HG03342 (cell line): ENCODE data around the gene SIK1.

Source experiments
- ATAC-seq: cut with Tn5 transposase; IDR thresholded peaks from one replicate; pipeline ENCODE4 v1.9.1; 2021; ENCODE audit warnings: mild to moderate bottlenecking, moderate library complexity; ENCODE audit not compliant: unreplicated experiment

The SIK1 gene

DNA sequence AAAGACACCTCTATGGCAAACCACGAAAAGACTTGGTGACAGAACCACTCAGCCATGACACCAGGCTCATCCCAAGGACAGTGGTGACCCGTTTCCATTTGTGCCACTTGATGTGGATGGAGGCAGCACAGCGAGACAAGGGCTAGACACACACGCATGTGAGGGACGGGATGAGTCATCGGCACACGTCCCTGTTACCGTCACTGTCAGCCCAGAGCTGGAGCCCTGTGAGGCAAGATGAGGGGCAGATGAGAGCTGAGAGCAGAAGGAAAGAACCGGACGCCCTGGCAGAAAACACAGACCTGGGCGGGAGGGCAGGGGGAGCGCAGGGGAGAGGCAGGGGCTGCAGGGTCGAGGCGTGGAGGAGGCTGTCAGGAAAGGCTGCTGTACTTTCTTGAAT lies 57.8 kb downstream of the SIK1 start:
- ATAC-seq, result no peak

DNA sequence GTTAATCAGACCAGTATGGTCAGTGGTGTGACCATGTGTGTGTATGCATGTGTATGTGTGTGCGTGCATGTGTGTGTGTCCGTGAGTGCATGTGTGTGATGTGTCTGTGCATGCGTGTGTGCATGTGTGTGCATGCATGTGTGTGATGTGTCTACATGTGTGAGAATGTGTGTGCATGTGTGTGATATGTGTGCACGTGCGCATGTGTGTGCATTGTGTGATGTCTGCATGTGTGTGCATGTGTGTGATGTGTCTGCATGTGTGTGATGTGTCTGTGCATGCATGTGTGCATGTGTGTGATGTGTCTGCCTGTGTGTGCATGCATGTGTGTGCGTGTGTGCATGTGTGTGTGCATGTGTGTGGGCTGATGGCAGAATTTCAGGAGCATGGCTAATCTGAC lies 58.2 kb downstream of the SIK1 start:
- ATAC-seq, result no peak

DNA sequence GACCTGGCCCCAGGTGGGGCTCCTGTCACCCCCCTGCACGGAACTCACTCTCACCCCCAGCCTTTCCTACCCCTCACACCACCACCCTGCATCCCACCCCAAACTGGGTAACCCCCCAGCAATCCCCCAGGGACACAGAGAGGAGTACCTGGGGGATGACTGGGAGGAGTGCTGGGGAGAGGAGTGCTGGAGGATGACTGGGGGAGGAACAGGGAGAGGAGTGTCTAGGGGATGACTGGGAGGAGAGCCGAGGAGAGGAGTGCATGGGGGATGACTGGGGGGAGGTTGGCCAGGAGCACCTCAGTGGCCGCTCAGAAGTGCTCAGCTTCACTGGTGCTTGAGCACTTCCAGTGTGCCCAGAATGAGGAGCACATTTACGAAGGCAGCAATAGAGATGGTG lies 59.1 kb downstream of the SIK1 start:
- no peak for ATAC-seq

DNA sequence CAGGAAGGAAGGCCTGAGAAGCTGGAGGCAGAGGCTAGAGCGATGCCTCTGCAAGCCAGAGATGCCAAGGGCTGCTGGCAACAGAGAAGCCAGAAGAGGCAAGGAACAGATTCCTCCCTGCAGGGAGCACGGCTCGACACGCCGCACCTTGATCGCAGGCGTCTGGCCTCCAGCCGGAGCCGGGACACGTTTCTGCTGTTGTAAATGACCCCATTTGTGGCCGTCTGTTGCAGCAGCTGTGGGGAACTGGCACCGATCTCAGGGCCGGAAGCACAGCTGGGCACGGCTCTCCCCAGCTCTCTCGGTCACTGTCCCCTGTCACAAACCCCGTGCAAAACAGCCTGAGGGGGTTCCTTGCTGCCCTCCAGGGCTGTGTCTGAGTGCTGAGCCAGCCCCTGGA lies 59.6 kb downstream of the SIK1 start:
- no peak for ATAC-seq

DNA sequence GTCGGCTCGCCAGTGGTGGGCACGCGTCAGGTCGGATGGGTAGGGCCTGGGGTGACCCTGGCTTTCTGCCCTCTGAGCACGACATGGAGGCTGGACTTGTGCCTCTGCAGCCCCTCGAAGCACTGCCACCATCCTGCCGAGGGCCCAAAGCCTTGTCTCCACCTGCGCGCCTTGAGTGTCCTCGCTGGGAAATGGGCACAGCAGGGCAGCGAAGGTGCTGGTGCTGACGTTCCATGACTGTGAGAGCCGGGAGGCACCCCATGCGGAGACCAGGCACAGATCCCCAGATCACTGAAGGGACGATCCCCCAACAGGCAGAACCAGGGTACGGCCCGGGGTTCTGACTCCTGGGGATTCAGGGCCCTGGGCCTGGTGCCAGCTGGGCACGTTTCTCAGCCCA lies 60.3 kb downstream of the SIK1 start:
- ATAC-seq, result no peak

DNA sequence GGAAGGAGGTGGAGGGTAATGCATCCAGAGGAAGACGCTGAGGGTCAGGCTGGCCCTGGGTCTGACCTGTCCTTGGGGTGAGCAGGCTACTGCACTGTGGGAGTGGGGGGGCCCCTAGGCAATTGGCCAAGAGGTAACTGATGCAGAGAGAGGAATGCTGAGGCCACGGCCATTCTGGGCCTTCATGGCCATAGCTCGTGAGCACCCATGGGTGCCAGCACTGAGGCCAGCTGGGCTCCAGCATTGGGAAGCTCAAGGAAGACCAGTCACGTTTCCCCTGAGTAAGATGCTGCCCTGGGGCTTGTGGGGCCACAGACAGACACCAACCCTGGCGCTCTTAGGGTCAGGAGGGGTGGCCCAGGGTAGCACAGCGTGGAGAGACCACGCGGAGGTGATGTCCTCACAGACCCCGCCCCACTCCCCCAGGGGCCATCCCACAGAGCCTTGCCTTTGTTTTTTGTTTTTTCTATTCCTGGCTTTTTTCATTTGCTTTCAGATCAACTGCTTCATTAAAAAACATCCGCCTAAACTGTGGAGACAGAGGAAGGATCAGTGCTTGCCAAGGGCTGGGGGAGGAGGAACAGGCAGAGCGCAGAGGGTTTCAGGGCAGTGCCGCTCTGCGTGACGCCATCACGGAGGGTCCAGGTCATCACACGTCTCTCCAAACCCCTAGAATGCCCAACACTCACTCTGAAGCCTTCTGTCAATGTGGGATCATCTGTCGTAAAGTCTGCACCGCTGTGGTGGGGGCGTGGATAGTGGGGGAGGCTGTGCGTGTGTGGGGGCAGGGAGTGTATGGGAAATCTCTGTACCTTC lies 61.1 kb downstream of the SIK1 start:
- no peak for ATAC-seq

DNA sequence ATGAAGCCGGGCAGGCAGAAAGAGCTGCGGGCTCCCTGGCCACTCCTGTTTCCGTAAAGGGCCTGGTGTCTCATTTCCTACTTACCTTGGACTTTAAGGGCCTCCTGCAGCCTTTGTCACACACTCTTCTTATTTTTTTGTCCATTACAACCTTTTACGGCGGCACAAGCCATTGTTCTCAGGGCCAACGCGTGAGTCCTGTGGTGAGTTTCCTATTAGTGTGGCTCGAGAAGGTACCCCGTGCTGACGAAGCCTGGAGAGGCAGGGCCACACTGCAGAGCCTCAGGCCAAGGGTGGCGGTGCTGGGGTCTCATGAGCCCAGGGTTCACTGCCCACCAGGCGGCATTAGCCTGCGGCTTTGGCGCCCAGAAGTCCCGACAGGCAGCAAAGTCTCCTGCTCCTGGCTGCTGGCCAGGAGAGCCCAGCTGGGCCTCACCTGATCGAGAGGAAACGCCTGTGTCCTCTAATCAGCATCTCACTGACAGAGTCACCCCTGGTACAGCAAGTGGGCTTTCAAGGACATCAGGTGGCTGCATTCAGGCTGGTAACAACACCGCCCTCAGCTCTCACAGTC lies 62.0 kb downstream of the SIK1 start:
- ATAC-seq, result no peak
